Activated T-cell treated with anti-CD3 and anti-CD28 coated beads for 4 hours (primary cell): ENCODE data around the gene DHX30.
"Not testable (repeated sequence)": the region's sequence is repeated elsewhere in the genome, so short reads cannot be mapped to it uniquely, and the experiment has no call there.

Experiments
- DNase-seq: peaks from one replicate; pipeline ENCODE4 v3.0.0-alpha.2; 2020

Gene DHX30, protein sequence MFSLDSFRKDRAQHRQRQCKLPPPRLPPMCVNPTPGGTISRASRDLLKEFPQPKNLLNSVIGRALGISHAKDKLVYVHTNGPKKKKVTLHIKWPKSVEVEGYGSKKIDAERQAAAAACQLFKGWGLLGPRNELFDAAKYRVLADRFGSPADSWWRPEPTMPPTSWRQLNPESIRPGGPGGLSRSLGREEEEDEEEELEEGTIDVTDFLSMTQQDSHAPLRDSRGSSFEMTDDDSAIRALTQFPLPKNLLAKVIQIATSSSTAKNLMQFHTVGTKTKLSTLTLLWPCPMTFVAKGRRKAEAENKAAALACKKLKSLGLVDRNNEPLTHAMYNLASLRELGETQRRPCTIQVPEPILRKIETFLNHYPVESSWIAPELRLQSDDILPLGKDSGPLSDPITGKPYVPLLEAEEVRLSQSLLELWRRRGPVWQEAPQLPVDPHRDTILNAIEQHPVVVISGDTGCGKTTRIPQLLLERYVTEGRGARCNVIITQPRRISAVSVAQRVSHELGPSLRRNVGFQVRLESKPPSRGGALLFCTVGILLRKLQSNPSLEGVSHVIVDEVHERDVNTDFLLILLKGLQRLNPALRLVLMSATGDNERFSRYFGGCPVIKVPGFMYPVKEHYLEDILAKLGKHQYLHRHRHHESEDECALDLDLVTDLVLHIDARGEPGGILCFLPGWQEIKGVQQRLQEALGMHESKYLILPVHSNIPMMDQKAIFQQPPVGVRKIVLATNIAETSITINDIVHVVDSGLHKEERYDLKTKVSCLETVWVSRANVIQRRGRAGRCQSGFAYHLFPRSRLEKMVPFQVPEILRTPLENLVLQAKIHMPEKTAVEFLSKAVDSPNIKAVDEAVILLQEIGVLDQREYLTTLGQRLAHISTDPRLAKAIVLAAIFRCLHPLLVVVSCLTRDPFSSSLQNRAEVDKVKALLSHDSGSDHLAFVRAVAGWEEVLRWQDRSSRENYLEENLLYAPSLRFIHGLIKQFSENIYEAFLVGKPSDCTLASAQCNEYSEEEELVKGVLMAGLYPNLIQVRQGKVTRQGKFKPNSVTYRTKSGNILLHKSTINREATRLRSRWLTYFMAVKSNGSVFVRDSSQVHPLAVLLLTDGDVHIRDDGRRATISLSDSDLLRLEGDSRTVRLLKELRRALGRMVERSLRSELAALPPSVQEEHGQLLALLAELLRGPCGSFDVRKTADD

DNA sequence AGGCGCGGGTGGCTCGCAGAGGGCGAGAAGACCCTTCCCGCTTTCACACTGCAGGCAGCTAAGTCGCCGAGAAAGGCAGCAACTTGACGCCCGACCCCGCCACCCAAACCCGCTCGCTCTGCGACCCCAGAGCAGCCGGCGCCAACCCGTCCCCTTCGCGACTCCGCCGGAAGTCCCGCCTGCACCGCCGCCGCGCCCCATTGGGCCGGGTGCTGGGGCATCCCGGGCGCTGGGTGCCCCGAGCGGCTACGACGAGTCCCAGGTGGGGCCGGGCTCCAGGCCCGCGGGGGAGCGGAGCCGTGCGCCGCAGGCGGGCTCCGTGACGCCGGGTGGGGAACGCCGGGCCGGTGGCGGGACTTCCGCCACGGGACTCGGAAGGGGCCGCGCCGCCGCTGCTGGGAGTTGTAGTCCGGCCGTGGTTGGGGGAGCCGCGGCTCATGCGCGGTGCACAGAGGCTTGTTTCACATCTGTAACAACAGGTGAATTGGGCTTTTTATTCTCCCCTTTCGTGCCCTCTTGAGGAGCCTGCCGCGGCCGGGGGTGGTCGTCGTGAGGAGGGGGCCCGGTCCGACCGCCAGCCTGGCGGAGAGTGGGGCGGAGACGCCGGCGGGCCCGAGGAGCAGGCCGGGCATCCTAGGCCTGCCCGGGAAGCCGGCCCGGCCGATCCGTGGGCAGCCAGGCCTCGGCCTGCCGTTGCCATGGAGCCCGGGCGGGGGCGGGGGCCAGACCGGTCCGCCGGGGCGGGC is at the start of gene DHX30:
Gene DHX30 (plus strand): TSS at position 405 of the 746 bp plus-strand sequence. CDS start 7,546 bp downstream, outside the sequence.
- DNase-seq, result peak; percentile 73

- no peak for DNase-seq
These were observed 44.5 kb upstream of the DHX30 start for GRCh38 chr3:47758261-47759025.

- DNase-seq, result not testable (repeated sequence)
These were observed 42.7 kb upstream of the DHX30 start for GRCh38 chr3:47760207-47760606.

DNA sequence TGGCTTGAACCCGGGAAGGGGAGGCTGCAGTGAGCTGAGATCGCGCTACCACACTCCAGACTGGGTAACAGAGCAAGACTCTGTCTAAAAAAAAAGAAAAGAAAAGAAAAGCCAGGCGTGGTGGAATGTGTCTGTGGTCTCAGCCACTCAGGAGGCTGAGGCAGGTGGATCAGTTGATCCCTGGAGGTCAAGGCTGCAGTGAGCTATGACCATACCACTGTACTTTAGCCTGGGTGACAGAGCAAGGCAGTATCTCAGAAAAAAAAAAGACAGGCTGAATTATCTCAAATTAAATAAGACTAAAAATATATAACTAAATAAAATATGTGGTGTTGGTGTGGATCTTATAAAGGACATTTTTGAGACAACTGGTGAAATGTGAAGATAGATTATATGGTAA is 41.9 kb upstream of the DHX30 start:
- DNase-seq, result no peak

- DNase-seq, result no peak
These were observed 40.7 kb upstream of the DHX30 start for GRCh38 chr3:47762233-47762632.

DNA sequence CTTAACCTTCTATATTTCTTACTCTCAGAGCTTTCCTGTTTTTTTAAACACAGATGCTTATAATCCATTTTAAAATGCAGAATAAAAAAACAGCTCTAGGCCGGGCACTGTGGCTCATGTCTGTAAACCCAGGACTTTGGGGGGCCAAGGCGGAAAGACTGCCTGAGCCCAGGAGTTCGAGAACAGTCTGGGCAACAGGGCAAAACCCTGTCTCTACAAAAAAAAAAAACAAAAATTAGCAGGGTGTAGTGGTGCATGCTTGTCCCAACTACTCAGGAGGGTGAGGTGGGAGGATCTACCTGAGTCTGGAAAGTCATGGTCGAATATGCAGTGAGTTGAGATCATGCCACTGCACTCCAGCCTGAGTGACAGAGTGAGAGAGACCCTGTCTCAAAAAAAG is 36.8 kb upstream of the DHX30 start:
- no peak for DNase-seq

DNA sequence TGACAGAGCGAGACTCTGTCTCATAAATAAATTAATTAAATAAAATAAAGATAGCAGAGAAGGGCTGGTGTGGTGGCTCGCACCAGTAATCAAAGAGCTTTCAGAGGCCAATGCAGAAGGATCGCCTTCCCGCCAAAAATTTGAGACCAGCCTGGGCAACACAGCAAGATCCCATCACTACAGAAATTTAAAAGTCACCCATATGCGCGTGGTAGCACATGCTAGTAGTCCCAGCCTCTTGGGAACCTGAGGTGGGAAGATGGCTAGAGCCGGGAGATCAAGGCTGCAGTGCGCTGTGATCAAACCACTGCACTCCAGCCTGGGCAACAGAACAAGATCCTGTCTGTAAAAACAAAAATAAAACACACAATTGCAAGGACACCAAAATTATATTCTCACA is 30.9 kb upstream of the DHX30 start:
- DNase-seq, result no peak

- no peak for DNase-seq
These were observed 30.1 kb upstream of the DHX30 start for GRCh38 chr3:47772788-47773187.

DNA sequence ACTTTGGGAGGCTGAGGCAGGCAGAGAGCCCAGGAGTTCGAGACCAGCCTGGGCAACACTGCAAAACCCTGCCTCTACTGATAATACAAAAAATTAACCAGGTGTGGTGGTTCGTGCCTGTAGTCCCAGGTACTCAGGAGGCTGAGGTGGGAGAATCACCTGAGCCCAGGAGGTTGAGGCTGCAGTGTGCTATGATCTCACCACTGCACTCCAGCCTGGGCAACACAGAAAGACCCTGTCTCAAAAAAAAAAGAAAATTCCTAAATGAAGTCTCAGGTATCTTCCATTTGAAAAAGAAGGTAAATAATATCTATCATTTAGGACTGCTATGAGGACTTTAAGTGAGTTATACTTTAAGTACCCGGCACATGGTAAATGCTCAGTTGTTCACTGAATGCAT is 24.2 kb upstream of the DHX30 start:
- DNase-seq, result no peak

DNA sequence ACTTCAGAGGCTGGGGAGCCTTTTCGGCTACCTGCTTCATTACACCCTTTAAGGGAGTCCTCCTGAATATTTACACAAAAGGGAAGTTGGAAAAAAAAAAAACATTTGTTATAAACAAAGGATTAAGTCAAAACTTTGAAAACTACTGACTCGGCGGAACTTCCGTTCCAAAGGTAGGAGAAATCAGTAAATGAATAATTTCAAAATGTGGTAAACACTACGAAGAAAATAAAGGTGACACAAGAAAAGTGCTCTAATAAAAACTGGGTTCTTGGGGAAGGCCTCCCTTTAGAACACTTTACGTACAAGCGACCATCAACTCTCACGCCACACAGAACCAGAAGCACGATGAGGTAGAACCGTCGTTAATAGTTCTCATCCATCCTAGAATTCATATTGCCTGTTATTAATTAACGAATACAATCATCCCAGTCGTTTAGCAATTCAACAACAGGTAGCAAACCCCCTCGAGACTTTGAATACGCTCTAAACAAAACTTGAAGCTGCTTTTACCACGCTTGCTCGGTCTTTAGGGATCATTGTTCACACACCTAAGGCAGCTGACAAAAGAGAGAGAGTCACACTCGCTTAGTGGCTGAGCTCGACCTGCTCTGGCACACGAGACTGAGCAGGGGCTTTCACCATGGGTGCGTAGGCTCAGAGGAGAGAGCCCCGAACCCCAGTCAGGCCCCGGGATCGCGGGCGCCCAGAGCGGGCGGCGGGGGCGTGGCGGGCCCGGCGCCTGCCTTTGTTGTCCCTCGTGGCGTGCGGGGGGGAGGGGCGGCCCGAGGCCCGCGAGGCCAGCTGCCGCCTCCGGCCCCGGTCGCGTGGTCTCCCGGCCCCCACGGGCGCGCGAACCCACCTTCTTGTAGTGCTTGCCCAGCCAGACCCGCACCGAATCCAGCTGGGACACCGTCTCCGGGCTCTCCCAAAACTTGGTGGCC is 21.9 kb upstream of the DHX30 start:
- peak; percentile 57 for DNase-seq

- peak; percentile 93 for DNase-seq
These were observed 21.1 kb upstream of the DHX30 start, which contains the start of gene SMARCC1 for GRCh38 chr3:47781685-47782445. TSS of gene SMARCC1 (minus strand) at chr3:47781893. CDS start at chr3:47781797, 96 bp downstream.

DNA sequence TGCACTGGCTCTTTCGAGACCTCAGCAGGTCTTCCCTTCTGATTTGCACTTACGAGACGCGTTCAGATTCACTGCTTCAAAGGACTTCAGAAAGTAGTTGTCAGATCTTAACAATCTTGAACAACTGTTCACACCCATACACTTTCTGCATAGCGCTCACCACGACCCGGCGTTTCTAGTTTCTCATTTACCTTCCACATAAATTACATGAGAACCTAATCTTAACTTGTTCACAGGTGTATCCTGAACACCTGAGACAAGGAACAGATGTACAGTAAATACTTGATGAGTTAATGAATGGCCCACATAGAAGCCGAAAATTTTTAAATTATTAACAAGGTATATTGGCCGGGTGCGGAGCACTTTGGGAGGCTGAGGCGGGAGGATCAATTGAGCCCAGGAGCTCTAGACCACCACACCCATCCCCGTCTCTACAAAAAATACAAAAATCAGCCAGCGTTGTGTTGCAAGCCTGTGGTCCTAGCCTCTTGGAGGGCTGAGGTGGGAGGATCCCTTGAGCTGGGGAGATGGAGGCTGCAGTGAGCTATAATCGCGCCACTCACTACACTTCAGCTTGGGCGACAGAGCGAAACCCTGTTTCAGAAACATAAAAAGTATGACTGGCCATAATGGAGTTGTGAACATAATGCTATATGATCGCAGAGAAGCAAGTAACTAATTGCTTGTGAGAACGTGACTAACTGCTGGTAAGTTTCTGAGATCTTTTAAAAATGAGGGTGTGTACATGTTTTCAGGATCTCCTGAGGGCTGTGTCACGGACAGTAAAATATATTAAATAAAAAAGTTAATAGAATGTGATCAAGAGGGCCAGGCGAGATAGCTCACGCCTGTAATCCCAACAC is 20.3 kb upstream of the DHX30 start:
- no peak for DNase-seq

DNA sequence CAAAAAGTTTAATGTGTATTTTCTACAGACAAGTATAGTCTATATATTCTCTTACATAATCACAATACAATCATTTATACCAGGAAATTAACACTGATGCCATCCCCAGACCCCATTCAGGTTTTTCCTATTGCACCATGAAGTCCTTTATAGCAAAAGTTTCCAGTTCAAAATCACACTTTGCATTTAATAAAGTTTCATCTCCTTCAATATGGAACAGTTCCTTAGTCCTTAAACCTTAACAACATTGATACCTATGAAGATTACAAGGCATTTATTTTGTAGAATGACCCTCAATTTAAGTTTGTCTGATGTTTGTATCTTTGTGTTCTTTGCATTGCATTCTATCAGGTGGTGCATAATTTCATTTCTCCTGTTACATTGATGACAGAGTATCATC is 19.3 kb upstream of the DHX30 start:
- DNase-seq, result no peak

GRCh38 chr3:47791193-47791855 is 11.6 kb upstream of the DHX30 start:
- DNase-seq, result no peak

DNA sequence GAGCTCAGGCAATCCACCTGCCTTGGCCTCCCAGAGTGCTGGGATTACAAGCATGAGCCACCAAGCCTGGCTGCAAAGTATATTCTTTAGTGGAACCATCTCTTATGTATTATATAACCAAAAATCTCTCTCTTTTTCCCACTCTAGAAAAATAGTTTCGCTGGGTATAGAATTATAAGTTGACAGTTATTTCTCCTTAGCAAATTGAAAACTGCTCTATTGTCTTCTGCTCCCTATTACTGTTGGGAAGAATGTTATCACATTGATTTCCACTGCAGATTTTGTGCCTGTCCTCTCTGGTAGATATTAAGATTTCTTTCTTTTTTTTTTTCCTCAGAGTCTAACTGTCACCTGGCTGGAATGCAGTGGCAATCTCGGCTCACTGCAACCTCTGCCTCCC is 10.2 kb upstream of the DHX30 start:
- no peak for DNase-seq

GRCh38 chr3:47794544-47794943 is 8.4 kb upstream of the DHX30 start:
- DNase-seq, result no peak

DNA sequence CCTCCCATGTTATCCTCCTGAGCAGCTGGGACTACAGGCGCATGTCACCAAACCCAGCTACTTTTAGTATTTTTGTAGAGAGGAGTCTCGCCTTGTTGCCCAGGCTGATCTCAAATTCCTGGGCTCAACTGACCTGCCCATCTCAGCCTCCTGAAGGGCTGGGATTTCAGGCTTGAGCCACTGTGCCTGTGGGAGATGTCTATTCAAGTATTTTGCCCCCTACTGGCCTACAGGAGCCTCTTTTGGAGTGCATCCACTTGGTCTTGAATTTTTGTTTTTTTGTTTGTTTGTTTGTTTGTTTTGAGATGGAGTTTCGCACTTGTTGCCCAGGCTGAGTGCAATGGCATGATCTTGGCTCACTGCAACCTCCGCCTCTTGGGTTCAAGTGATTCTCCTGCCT is 3.2 kb upstream of the DHX30 start:
- no peak for DNase-seq

GRCh38 chr3:47803480-47804025 is 615 bp downstream of the DHX30 start:
- no peak for DNase-seq
